ENCODE measurements around the gene NEGR1. TPM values are rescaled to one million over a fixed set of nuclear protein-coding genes. Genes with fewer than 3 reads are reported as not detected.

The NEGR1 gene
- total and polyA plus RNA-seq, 2 donors (not counting 3 experiments of a cell fraction or from before 2014, with no cell fraction given) = 6.8 to 21.8 TPM

- intact Hi-C loops (cut with micrococcal nuclease) (no loop called here), dilution Hi-C loops (cut with MboI; ENCODE audit: extremely low pct_ligation_motif_present, low sequenced_read_pairs) (no loop called here)
- Histone ChIP-seq H4K20me1 (replicated peaks; ENCODE audit: control insufficient read depth, extremely low read depth, insufficient read depth, low read length) (no peaks in the 10 kb centered on the region), H3K9me1 (replicated peaks; ENCODE audit: control insufficient read depth, extremely low read depth, insufficient read depth, low read length) (no peaks in the 10 kb centered on the region), H3K9ac (replicated peaks; ENCODE audit: extremely low read depth, insufficient read depth, low read length) (no peak overlapping the region), H3K4me2 (ENCODE audit: insufficient read depth, low read length) (no peak overlapping the region), H3K79me2 (ENCODE audit: control insufficient read depth, insufficient read depth, low read length) (no peaks in the 10 kb centered on the region), H3K9me3 (replicated peaks; ENCODE audit: control insufficient read depth, insufficient read depth, low read length) (no peaks in the 10 kb centered on the region), H3K4me3 (replicated peaks in 1 of 3; ENCODE audit: insufficient read depth in 1 of 3, low read depth in 1 of 3, low read length in 3 of 3) (no peak overlapping the region), H3K36me3 (ENCODE audit: control insufficient read depth in 2 of 2, extremely low read depth in 1 of 2, insufficient read depth in 2 of 2, low read length in 2 of 2) (no peaks in the 10 kb centered on the region), H3K27ac (ENCODE audit: insufficient read depth, low read depth, low read length) (no peak overlapping the region), H2AFZ (ENCODE audit: low read depth, low read length) (no peak overlapping the region), H3K27me3 (ENCODE audit: control insufficient read depth in 2 of 2, insufficient read depth in 2 of 2, low read length in 2 of 2) (no peaks in the 10 kb centered on the region), H3K4me1 (ENCODE audit: control insufficient read depth, extremely low read depth, insufficient read depth, low read length) (no peaks in the 10 kb centered on the region)
- CTCF ChIA-PET = no interaction called here
- no peak for DNase-seq (ENCODE audit: low read depth, low spot score)
- no peak for FAIRE-seq
- no TSS peak for BruUV-seq (replicated peaks)
- POLR2A ChIA-PET = no interaction called here
- no peak for TF ChIP-seq FOS (IDR thresholded peaks at IDR 0.05; ENCODE audit: borderline replicate concordance, insufficient read depth, low read length)
- no peak for TF ChIP-seq GATA2 (IDR thresholded peaks at IDR 0.05; ENCODE audit: insufficient read depth, insufficient read length, low read depth, low read length)
- TF ChIP-seq MAX (IDR thresholded peaks at IDR 0.05; ENCODE audit: insufficient read depth, insufficient read length) = no peak
- TF ChIP-seq POLR2AphosphoS5 (IDR thresholded peaks at IDR 0.05; ENCODE audit: insufficient read depth, low read depth, low read length) = no peak
- TF ChIP-seq POLR2A (IDR thresholded peaks at IDR 0.05; ENCODE audit: low read depth, low read length) = no peak
- no peak for TF ChIP-seq JUN (IDR thresholded peaks at IDR 0.05; ENCODE audit: borderline replicate concordance, insufficient read depth, insufficient read length, low read depth)
- TF ChIP-seq CTCF (IDR thresholded peaks at IDR 0.05; ENCODE audit: extremely low read depth in 1 of 2, insufficient read depth in 1 of 2, low read depth in 1 of 2, low read length in 2 of 2) = no peak
- no peak for TF ChIP-seq MYC (IDR thresholded peaks at IDR 0.05; ENCODE audit: low read depth, low read length)
- no peak for TF ChIP-seq EZH2 (IDR thresholded peaks at IDR 0.05; ENCODE audit: borderline replicate concordance, low read depth, low read length, severe bottlenecking)
Observed at GRCh38 chr1:71809085-71809484, 473.3 kb downstream of the NEGR1 start.
